ENCODE measurements around the gene BMPR1B.
"Not testable (repeated sequence)": the region's sequence is repeated elsewhere in the genome, so short reads cannot be mapped to it uniquely, and the experiment has no call there.

BMPR1B gene

GRCh38 chr4:95038791-95039190, 281.0 kb downstream of the BMPR1B start:
- no peak for DNase-seq (ENCODE audit: low read depth in 2 of 2)

GRCh38 chr4:95044324-95044837, 286.6 kb downstream of the BMPR1B start:
- no peak for DNase-seq (ENCODE audit: low read depth in 2 of 2)

- no peak for DNase-seq (ENCODE audit: low read depth in 2 of 2)
These were observed 287.7 kb downstream of the BMPR1B start for GRCh38 chr4:95045429-95045828.

- no peak for DNase-seq (ENCODE audit: low read depth in 2 of 2)
These were observed 290.5 kb downstream of the BMPR1B start for GRCh38 chr4:95048296-95048695.

GRCh38 chr4:95049551-95050233, 291.9 kb downstream of the BMPR1B start:
- DNase-seq (ENCODE audit: low read depth in 2 of 2), result no peak

GRCh38 chr4:95050980-95051701, 293.4 kb downstream of the BMPR1B start:
- no peak for DNase-seq (ENCODE audit: low read depth in 2 of 2)

GRCh38 chr4:95051702-95052020, 293.9 kb downstream of the BMPR1B start:
- DNase-seq (ENCODE audit: low read depth in 2 of 2), result no peak

- DNase-seq (ENCODE audit: low read depth in 2 of 2), result no peak
These were observed 301.2 kb downstream of the BMPR1B start for GRCh38 chr4:95058991-95059390.

- no peak for DNase-seq (ENCODE audit: low read depth in 2 of 2)
These were observed 301.9 kb downstream of the BMPR1B start for GRCh38 chr4:95059663-95060062.

GRCh38 chr4:95061220-95061619, 303.5 kb downstream of the BMPR1B start:
- DNase-seq (ENCODE audit: low read depth in 2 of 2), result no peak

GRCh38 chr4:95061801-95062200, 304.0 kb downstream of the BMPR1B start:
- not testable (repeated sequence) for DNase-seq (ENCODE audit: low read depth in 2 of 2)

- DNase-seq (ENCODE audit: low read depth in 2 of 2), result no peak
These were observed 308.3 kb downstream of the BMPR1B start for GRCh38 chr4:95066050-95066449.

GRCh38 chr4:95068401-95068800, 310.6 kb downstream of the BMPR1B start:
- DNase-seq (ENCODE audit: low read depth in 2 of 2), result no peak

- DNase-seq (ENCODE audit: low read depth in 2 of 2), result no peak
These were observed 311.2 kb downstream of the BMPR1B start for GRCh38 chr4:95068818-95069478.

GRCh38 chr4:95071851-95072250, 314.1 kb downstream of the BMPR1B start:
- DNase-seq (ENCODE audit: low read depth in 2 of 2), result no peak

- DNase-seq (ENCODE audit: low read depth in 2 of 2), result no peak
These were observed 315.9 kb downstream of the BMPR1B start for GRCh38 chr4:95073646-95074045.

- DNase-seq (ENCODE audit: low read depth in 2 of 2), result no peak
These were observed 320.1 kb downstream of the BMPR1B start for GRCh38 chr4:95077864-95078263.

GRCh38 chr4:95080969-95081368, 323.2 kb downstream of the BMPR1B start:
- no peak for DNase-seq (ENCODE audit: low read depth in 2 of 2)

GRCh38 chr4:95084584-95084983, 326.8 kb downstream of the BMPR1B start:
- no peak for DNase-seq (ENCODE audit: low read depth in 2 of 2)

- DNase-seq (ENCODE audit: low read depth in 2 of 2), result no peak
These were observed 327.5 kb downstream of the BMPR1B start for GRCh38 chr4:95085124-95085833.

GRCh38 chr4:95086551-95086950, 328.8 kb downstream of the BMPR1B start:
- no peak for DNase-seq (ENCODE audit: low read depth in 2 of 2)

Data from stimulated activated CD4-positive, alpha-beta T cell treated with anti-CD3 and anti-CD28 coated beads, Interleukin-12 subunit alpha, Interleukin-12 subunit beta, amount 100 ng/mL, for 24 hours (primary cell).